ENCODE results near the gene ALAS2.

DNA sequence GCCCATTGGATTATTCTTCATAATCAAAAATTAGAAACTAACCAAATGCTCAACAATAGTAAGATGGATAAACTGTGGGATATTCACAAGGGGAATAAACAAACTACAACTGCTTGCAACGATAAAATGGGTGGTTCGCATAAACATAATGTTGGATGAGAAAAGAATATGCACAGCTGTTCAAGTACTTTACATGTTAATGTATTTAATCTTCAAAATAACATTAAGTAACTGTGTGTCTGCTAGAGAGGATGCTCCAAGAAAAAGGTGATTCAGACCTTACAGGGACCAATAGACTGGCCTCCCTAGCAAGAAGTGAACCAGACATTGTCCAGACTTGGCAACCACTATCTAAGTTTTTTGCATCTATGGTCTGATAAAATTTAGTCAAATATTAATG lies 39.1 kb downstream of the ALAS2 start:
- TF ChIP-seq CTCF (IDR thresholded peaks at IDR 0.05; ENCODE audit: low read length), result no peak
- TF ChIP-seq EZH2 (IDR thresholded peaks at IDR 0.05; ENCODE audit: borderline replicate concordance, low read length), result no peak
